Activated CD4-positive, alpha-beta T cell treated with anti-CD3 and anti-CD28 coated beads for 24 hours (primary cell): ENCODE measurements around the gene IFRD1.

Experiments
- DNase-seq, 2 donors: peaks; one replicate each; pipeline ENCODE4 v3.0.0-alpha.2; 2020; ENCODE audit warnings: low read depth in 2 of 2

IFRD1 gene, protein sequence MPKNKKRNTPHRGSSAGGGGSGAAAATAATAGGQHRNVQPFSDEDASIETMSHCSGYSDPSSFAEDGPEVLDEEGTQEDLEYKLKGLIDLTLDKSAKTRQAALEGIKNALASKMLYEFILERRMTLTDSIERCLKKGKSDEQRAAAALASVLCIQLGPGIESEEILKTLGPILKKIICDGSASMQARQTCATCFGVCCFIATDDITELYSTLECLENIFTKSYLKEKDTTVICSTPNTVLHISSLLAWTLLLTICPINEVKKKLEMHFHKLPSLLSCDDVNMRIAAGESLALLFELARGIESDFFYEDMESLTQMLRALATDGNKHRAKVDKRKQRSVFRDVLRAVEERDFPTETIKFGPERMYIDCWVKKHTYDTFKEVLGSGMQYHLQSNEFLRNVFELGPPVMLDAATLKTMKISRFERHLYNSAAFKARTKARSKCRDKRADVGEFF

DNA sequence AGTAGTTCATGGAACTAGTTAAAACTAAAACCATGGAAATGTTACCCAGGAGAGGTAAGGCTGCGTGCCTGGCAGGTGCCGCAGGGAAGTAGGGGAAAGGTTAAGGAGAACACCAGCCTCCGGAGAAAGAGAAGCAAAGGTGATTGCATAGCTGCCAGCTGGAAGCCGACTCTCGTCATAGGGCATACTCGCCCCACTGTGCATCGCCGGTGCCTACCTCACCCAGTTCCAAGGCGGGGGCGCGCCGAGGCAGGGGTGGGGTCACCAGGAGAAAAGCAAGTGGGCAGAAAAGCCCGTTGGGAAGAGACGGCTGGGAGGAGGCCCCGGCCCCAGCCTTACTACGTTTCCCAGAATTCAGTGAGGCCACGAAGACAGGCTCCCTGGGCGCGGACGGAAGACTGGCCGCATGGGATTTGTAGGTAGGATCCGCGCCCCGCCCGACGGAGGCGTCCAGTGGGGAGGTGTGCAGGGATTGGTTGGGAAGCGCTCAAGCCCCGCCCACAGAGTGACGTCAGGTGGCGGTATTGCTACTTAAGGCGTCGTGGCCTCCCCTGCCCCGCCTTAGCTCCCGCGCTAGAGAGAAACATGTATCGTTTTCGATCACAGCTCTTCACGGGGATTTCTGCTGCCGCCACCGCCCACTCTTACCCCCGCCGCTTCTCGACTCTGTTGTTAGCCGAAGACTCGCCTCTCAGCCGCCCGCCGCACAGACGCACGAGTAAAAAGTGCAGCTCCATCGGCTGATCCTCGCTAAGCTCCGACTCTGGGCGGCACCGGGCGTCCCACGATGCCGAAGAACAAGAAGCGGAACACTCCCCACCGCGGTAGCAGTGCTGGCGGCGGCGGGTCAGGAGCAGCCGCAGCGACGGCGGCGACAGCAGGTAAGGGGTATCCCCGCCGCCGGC lies at the start of gene IFRD1:
TSS of gene IFRD1 (plus strand) at position 559 of the 905 bp plus-strand sequence. CDS start at position 788, 229 bp downstream.
- DNase-seq = peak; percentile 98 to 99

DNA sequence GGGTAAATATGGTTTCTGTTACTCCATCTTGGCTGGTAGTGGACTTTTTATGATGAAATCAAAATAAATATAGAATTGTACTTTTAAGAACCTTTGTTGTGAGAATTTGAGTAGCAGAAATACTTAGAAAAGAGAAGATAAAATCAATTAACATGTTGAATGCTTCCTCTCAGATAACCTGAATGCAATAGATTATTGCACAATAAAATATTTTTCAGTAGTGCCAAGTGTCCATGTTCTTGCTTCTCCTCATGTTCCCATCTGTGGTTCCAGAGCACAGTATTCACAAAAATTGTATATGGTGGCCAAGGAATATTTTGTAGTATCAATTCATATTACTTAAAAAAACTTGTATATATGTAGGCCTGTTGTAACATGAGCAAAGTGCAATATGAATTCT lies 45.9 kb upstream of the IFRD1 start:
- DNase-seq = no peak

GRCh38 chr7:112405286-112405685 lies 45.0 kb upstream of the IFRD1 start:
- no peak for DNase-seq

DNA sequence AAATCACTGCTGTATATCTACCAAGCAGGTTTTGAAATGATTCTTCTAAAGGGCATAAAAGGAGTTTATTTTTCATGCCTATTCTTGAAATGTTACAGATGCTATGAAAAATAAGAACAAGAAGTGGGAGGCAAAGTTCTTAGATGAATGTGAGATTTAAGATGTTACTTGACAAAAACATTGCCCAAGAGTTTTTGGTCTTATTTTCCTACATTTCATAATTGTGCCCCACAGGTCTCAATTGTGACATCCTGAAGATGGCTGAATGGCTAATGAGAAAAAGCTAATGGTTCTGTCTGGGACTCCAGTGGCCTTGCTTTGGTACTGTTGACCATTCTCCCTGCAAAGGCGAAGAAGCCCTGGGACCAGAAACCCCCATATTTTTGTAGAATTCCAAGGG lies 43.0 kb upstream of the IFRD1 start:
- no peak for DNase-seq

DNA sequence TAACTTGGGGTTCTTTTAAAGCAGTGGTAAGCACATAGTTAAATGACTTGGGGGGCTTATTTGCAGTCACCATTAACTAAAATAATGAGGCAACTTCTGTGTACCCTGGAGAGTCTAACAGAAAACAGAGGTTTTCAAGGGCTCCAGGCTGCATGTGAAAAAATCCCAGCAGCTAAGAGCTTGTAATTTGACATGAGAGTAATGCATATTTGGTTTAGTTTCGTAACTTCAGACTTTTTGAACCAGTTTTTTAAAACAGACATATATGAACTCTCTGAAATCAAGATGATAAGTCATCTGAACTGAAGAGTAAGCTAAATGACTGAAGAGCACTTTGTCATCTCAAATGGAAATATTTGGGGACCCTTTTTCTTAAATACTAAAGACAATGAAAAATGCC lies 40.2 kb upstream of the IFRD1 start:
- no peak for DNase-seq

GRCh38 chr7:112411186-112411795 lies 39.0 kb upstream of the IFRD1 start:
- no peak for DNase-seq

- DNase-seq = no peak
Observed at GRCh38 chr7:112414855-112415490, 35.3 kb upstream of the IFRD1 start.

DNA sequence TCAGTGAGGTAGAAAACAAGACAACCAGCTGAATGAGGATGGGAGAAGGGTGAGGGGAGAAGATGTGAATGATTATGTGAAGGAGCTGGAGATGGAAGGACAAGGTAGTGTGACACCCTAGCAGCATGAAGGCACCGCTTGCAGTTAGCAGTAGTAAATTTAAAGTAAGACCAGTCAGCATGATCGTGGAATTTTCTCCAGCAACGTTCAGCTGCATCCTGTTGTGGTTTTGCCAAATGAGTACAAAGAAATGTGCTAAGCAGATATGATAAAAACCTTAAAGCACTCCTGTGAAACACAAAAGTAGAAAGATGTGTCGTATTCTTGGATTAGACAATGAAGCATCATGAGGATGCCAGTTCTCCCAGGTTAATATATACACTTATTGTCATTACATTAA lies 34.1 kb upstream of the IFRD1 start:
- no peak for DNase-seq

DNA sequence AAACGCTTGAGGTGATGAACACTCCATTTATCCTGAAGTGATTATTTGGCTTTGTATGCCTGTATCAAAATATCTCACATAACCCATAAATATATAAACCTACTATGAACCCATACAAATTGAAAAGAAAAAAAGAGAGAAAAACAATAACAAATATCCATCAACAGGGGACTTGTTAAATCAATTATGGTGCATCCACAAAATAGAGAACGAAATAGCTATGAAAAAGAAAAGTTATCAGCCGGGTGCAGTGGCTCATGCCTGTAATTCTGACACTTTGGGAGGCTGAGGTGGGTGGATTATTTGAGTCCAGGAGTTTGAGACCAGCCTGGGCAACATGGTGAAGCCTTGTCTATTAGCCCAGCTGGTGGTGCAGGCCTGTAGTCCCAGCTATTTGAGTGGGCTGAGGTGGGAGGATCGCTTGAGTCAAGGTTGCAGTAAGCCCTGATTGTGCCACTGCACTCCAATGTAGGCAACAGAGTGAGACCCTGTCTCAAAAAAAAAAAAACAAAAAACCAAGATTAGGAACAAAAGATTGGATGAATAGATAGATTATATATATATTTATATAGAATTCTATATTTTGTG lies 30.6 kb upstream of the IFRD1 start:
- no peak for DNase-seq

DNA sequence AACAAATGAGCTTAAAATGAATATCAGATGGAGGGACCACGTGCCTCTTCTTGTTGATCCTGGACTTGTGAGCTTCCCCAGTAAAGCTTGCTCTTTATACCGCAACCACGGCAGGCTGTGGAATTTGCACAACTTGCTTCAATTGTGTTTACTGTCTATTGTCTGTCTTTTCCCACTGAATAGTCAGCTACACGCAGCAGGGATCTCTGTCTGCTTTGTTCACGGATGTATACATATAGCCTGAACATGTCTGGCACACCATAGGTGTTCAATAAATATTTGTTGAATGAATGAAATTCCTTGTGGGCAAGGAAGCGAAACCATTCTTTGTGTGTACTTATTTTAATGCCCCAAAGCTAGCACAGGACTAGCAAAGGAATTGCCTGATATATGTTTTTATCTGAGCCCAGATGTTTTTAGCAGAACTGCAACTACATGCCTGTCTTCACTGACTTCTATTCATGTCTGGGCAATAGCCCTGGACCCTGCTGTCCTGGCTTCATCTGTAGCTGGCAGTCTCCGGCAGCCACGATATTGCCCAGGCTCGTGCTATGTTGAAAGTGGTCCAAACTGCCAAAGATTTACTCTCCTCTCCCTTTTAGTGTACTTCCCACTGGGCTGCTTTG lies 29.9 kb upstream of the IFRD1 start:
- no peak for DNase-seq

GRCh38 chr7:112421666-112422486 lies 28.4 kb upstream of the IFRD1 start:
- DNase-seq = no peak

DNA sequence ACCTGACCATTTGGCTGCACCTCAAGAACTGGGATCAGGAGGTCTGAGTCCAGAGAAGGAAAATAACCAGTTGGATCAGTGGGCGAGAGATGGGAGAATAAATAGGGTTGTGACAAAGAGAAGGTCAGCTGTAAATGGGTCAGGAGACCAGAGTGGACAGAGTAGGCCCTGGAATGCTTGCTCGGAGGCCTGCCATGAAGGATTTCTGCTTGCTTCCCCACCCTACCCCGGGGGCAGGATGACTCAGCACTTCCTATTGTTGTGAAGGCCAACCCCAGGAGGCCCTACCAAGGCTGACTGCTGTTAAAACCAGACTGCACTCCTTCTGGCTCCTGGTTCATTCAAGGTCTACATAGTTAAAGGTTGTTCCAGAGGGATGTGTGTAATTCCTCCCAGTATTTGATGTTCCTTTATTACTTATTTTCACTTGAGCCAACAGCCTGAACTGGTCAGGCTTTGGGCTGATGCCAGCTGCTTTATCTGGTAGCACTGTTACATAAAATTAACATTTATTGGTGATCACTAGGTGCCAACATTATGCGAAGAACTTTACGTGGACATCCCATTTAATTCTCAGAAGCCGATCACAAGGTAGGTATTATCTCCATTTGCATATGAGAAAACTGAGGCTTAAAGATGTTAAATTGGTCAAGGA lies 27.3 kb upstream of the IFRD1 start:
- DNase-seq = no peak

- no peak for DNase-seq
Observed at GRCh38 chr7:112423987-112424386, 26.3 kb upstream of the IFRD1 start.

DNA sequence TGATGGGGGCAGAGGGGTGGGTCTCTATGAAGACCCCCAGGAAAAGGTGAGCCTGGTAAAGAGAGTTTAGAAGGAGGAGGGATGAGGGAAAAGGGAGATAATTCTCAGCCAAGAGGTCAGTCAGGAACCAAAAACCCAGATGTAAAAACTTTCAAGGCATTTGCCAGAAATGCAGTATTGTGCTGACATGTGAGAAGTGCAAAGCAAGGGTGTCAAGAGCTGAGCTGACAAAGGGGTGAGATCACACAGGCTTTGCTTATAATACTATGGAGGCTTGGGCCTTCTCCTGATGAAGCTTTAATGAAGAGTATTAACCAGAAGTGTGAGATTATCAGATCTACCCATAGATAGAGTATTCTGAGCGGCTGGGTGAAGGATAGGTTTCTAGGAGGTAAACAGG lies 22.3 kb upstream of the IFRD1 start:
- no peak for DNase-seq

- no peak for DNase-seq
Observed at GRCh38 chr7:112428715-112429114, 21.5 kb upstream of the IFRD1 start.

GRCh38 chr7:112430649-112431048 lies 19.6 kb upstream of the IFRD1 start:
- no peak for DNase-seq

DNA sequence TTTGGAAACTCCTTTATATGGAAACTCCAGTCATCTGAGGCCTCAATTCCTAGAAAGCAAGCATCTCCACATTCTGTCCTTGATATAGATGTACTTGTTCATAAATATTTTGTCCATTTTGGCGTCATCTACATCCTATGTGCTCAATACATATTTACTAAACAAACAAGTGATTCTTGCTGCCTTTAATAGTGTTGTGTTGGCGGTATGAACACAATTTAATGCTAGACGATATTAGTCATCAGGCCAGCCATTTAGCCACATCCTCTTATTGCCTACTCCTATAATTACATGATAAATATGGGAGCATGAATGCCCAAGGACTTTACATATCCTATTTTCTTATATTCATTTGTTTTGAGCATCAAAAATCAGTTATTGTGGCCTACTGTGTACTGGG lies 18.5 kb upstream of the IFRD1 start:
- no peak for DNase-seq

- DNase-seq = no peak
Observed at GRCh38 chr7:112433289-112433688, 17.0 kb upstream of the IFRD1 start.

- DNase-seq = no peak
Observed at GRCh38 chr7:112437072-112437471, 13.2 kb upstream of the IFRD1 start.

- DNase-seq = no peak
Observed at GRCh38 chr7:112439476-112439875, 10.8 kb upstream of the IFRD1 start.
